KBM-7 (cell line): ENCODE measurements around the gene ALDH1L1.
A peak's percentile ranks its signal among the peaks of the same experiment; 100 is the strongest.
"Not testable (repeated sequence)": the region's sequence is repeated elsewhere in the genome, so short reads cannot be mapped to it uniquely, and the experiment has no call there.

ENCODE experiments used
- DNase-seq: peaks from one replicate; pipeline ENCODE4 v3.0.0-alpha.2; 2015
- in situ Hi-C: fragments of 300-500 bp; cut with MboI; formaldehyde crosslinking; loops from 2 replicates; pipeline ENCODE4 v1.14.3; 2020; ENCODE audit warnings: low sequenced_read_pairs, low pct_unique_long_range_greater_than_20kb, mixed read lengths

ALDH1L1 gene

GRCh38 chr3:126067959-126068358, 112.4 kb downstream of the ALDH1L1 start:
- in situ Hi-C loops = no loop called here

GRCh38 chr3:126066676-126067075, 113.7 kb downstream of the ALDH1L1 start:
- in situ Hi-C loops, DNase-seq: not testable (repeated sequence)

More at GRCh38 chr3:126067959-126068358, 112.4 kb downstream of the ALDH1L1 start:
- DNase-seq = no peak

- DNase-seq = no peak
- in situ Hi-C loops = no loop called here
Measured at GRCh38 chr3:126065876-126066275, 114.5 kb downstream of the ALDH1L1 start.

GRCh38 chr3:126064627-126065258, 115.6 kb downstream of the ALDH1L1 start:
- peak; percentile 33 for DNase-seq

GRCh38 chr3:126063358-126063965, 116.9 kb downstream of the ALDH1L1 start:
- no peak for DNase-seq
- in situ Hi-C loops = no loop called here

More at GRCh38 chr3:126064627-126065258, 115.6 kb downstream of the ALDH1L1 start:
- in situ Hi-C loops = no loop called here

- no peak for DNase-seq
- in situ Hi-C loops = no loop called here
Measured at GRCh38 chr3:126061301-126062032, 118.9 kb downstream of the ALDH1L1 start.

- no peak for DNase-seq
- in situ Hi-C loops = no loop called here
Measured at GRCh38 chr3:126060613-126061145, 119.7 kb downstream of the ALDH1L1 start.

GRCh38 chr3:126058666-126059065, 121.7 kb downstream of the ALDH1L1 start:
- in situ Hi-C loops = no loop called here
- no peak for DNase-seq

GRCh38 chr3:126057936-126058335, 122.5 kb downstream of the ALDH1L1 start:
- in situ Hi-C loops = no loop called here

GRCh38 chr3:126057501-126057819, 122.9 kb downstream of the ALDH1L1 start:
- in situ Hi-C loops = no loop called here
- no peak for DNase-seq

More at GRCh38 chr3:126057936-126058335, 122.5 kb downstream of the ALDH1L1 start:
- no peak for DNase-seq

GRCh38 chr3:126056681-126057500, 123.5 kb downstream of the ALDH1L1 start:
- no peak for DNase-seq
- in situ Hi-C loops = no loop called here

- no peak for DNase-seq
- in situ Hi-C loops = no loop called here
Measured at GRCh38 chr3:126056088-126056487, 124.3 kb downstream of the ALDH1L1 start.

- no peak for DNase-seq
- in situ Hi-C loops = no loop called here
Measured at GRCh38 chr3:126054870-126055269, 125.5 kb downstream of the ALDH1L1 start.

- DNase-seq = no peak
- in situ Hi-C loops = no loop called here
Measured at GRCh38 chr3:126053949-126054569, 126.3 kb downstream of the ALDH1L1 start.
